Liver (tissue), 9 donors: Measurements from ENCODE around the gene CCDC192. TPM values are rescaled to one million over a fixed set of nuclear protein-coding genes. Genes with fewer than 3 reads are reported as not detected.

Experiments used
- DNase-seq: peaks from one replicate; pipeline ENCODE4 v3.0.0-alpha.2; 2017; ENCODE audit warnings: low spot score
- H3K27ac ChIP-seq, 2 donors: one replicate each; pipeline ENCODE4 v1.7.0; 2013; ENCODE audit warnings: inconsistent platforms in 2 of 2, low read length in 2 of 2, control low read depth in 1 of 2, low read depth in 1 of 2, mild to moderate bottlenecking in 1 of 2
- H3K27me3 ChIP-seq, 4 donors: one replicate each; pipeline versions ENCODE4 v1.6.1 to v1.7.0; 2013; ENCODE audit warnings: low read length in 3 of 4, inconsistent platforms in 1 of 4, mild to moderate bottlenecking in 1 of 4, moderate library complexity in 1 of 4; ENCODE audit not compliant: control insufficient read depth in 4 of 4, insufficient read depth in 4 of 4
- H3K36me3 ChIP-seq, 4 donors: one replicate each; pipeline versions ENCODE4 v1.6.1 to v1.7.0; 2013; ENCODE audit warnings: low read length in 3 of 4, mild to moderate bottlenecking in 3 of 4, low read depth in 1 of 4, moderate library complexity in 1 of 4; ENCODE audit not compliant: control insufficient read depth in 4 of 4, insufficient read depth in 3 of 4
- H3K4me1 ChIP-seq, 4 donors: one replicate each; pipeline versions ENCODE4 v1.6.1 to v1.7.0; 2013; ENCODE audit warnings: low read length in 3 of 4, mild to moderate bottlenecking in 3 of 4, moderate library complexity in 1 of 4; ENCODE audit not compliant: control insufficient read depth in 4 of 4, insufficient read depth in 4 of 4
- H3K4me3 ChIP-seq, 3 donors: one replicate each; pipeline versions ENCODE4 v1.6.1 to v1.7.0; 2013; ENCODE audit warnings: low read length in 3 of 3, control low read depth in 1 of 3, low read depth in 1 of 3, mild to moderate bottlenecking in 1 of 3
- H3K9ac ChIP-seq, 2 donors: one replicate each; pipeline ENCODE4 v1.7.0; 2013; ENCODE audit warnings: low read length in 2 of 2, mild to moderate bottlenecking in 2 of 2, moderate library complexity in 2 of 2, control low read depth in 1 of 2, low read depth in 1 of 2
- H3K9me3 ChIP-seq, 4 donors: one replicate each; pipeline versions ENCODE4 v1.6.1 to v1.7.0; 2013; ENCODE audit warnings: low read length in 3 of 4; ENCODE audit not compliant: control insufficient read depth in 4 of 4
- ATF3 ChIP-seq: IDR thresholded peaks from 2 replicates; pipeline ENCODE4 v1.6.1; 2016; ENCODE audit warnings: antibody characterized with exemption
- CTCF ChIP-seq: fragments of 150-350 bp; IDR thresholded peaks from 2 replicates; pipeline ENCODE4 v1.5.1; 2017; ENCODE audit warnings: improper control_type of control experiment, low read depth, low read length; ENCODE audit not compliant: missing input control
- EGR1 ChIP-seq, 2 donors: IDR thresholded peaks; 2 replicates each; pipeline ENCODE4 v1.6.1; 2016 to 2018; ENCODE audit warnings: antibody characterized with exemption in 2 of 2, low read depth in 2 of 2
- FOXA1 ChIP-seq: IDR thresholded peaks from 2 replicates; pipeline ENCODE4 v1.6.1; 2016; ENCODE audit warnings: antibody characterized with exemption
- FOXA2 ChIP-seq: IDR thresholded peaks from 2 replicates; pipeline ENCODE4 v1.6.1; 2016; ENCODE audit warnings: antibody characterized with exemption
- GABPA ChIP-seq, 2 donors: IDR thresholded peaks in 1 of 2; conservative IDR thresholded peaks in 1 of 2; 2 replicates each; pipeline ENCODE4 v1.6.1; 2016; ENCODE audit warnings: antibody characterized with exemption in 2 of 2, mild to moderate bottlenecking in 1 of 2, moderate library complexity in 1 of 2
- HNF4A ChIP-seq, 2 donors: conservative IDR thresholded peaks; 2 replicates each; pipeline ENCODE4 v1.6.1; 2016; ENCODE audit warnings: antibody characterized with exemption in 2 of 2, mild to moderate bottlenecking in 2 of 2
- HNF4G ChIP-seq: IDR thresholded peaks from 2 replicates; pipeline ENCODE4 v1.6.1; 2016; ENCODE audit warnings: antibody characterized with exemption
- JUND ChIP-seq, 2 donors: IDR thresholded peaks; 2 replicates each; pipeline ENCODE4 v1.6.1; 2016; ENCODE audit warnings: antibody characterized with exemption in 2 of 2
- MAX ChIP-seq: IDR thresholded peaks from 2 replicates; pipeline ENCODE4 v1.6.1; 2016; ENCODE audit warnings: antibody characterized with exemption
- NR2F2 ChIP-seq: IDR thresholded peaks from 2 replicates; pipeline ENCODE4 v1.6.1; 2016; ENCODE audit warnings: antibody characterized with exemption
- RAD21 ChIP-seq, 2 donors: IDR thresholded peaks; 2 replicates each; pipeline ENCODE4 v1.6.1; 2016; ENCODE audit warnings: antibody characterized with exemption in 2 of 2, mild to moderate bottlenecking in 2 of 2
- REST ChIP-seq: IDR thresholded peaks from 2 replicates; pipeline ENCODE4 v1.6.1; 2016; ENCODE audit warnings: antibody characterized with exemption, mild to moderate bottlenecking
- RXRA ChIP-seq, 2 donors: IDR thresholded peaks; 2 replicates each; pipeline ENCODE4 v1.6.1; 2017 to 2018; ENCODE audit warnings: antibody characterized with exemption in 2 of 2, mild to moderate bottlenecking in 1 of 2
- SP1 ChIP-seq: IDR thresholded peaks from 2 replicates; pipeline ENCODE4 v1.6.1; 2018; ENCODE audit warnings: antibody characterized with exemption, mild to moderate bottlenecking
- TAF1 ChIP-seq: conservative IDR thresholded peaks from 2 replicates; pipeline ENCODE4 v1.6.1; 2016; ENCODE audit warnings: antibody characterized with exemption, mild to moderate bottlenecking
- YY1 ChIP-seq: IDR thresholded peaks from 2 replicates; pipeline ENCODE4 v1.6.1; 2016; ENCODE audit warnings: antibody characterized with exemption, mild to moderate bottlenecking
- ZBTB33 ChIP-seq: IDR thresholded peaks from 2 replicates; pipeline ENCODE4 v1.6.1; 2016; ENCODE audit warnings: antibody characterized with exemption
- WGBS: extraction: QIAGEN DNeasy Blood & Tissue Kit; methylation state at CpG from one replicate; pipeline ENCODE4 v1.1.7; 2013; 5-methylcytosine and 5-hydroxymethylcytosine counted together
- polyA plus RNA-seq, 2 donors: library from polyadenylated mRNA; stranded (reverse) in 1 of 2; unstranded in 1 of 2; fragments of 200-250 nt in 1 of 2; fragments of >200 nt in 1 of 2; fragmentation: Nextera tagmentation in 1 of 2; extraction: Ambion mirVana in 1 of 2; gene quantifications; one replicate each; pipeline versions ENCODE4 v1.2.1 to v1.2.3, GENCODE V29; 2013 to 2015
- total RNA-seq, 2 donors: library from RNA; depleted of rRNA; stranded (reverse); fragments of >200 nt; gene quantifications; one replicate each; pipeline ENCODE4 v1.2.3, GENCODE V29; 2014
- donor health status: healthy.
- donor health status: healthy.
- donor health status: healthy.
- donor health status: healthy.
- donor health status: healthy.

Gene CCDC192
- total and polyA plus RNA-seq, 4 donors: not detected

GRCh38 chr5:127980843-127981242, 277.7 kb downstream of the CCDC192 start:
- TF ChIP-seq YY1 (no peak), ZBTB33 (no peak), RXRA (IDR thresholded peaks at IDR 0.05) (no peak), ATF3 (no peak), FOXA2 (no peak), NR2F2 (no peak), TAF1 (no peak), EGR1 (IDR thresholded peaks at IDR 0.05; ENCODE audit: low read depth in 2 of 2) (no peak), HNF4A (conservative IDR thresholded peaks at IDR 0.05) (no peak), GABPA (IDR thresholded peaks at IDR 0.05 in 1 of 2, conservative IDR thresholded peaks at IDR 0.05 in 1 of 2) (no peak), JUND (IDR thresholded peaks at IDR 0.05) (no peak), SP1 (no peak), FOXA1 (no peak), HNF4G (no peak), RAD21 (IDR thresholded peaks at IDR 0.05) (no peak), MAX (no peak), CTCF (no peak), REST (no peak)
- Histone ChIP-seq H3K9ac (no peak overlapping the region), H3K4me3 (no peak overlapping the region), H3K27me3 (no peaks in the 10 kb centered on the region), H3K4me1 (peaks cover 0 to 2% (median 0%) of the 10 kb centered on the region in 4 donors), H3K36me3 (no peaks in the 10 kb centered on the region), H3K9me3 (no peaks in the 10 kb centered on the region), H3K27ac (no peak overlapping the region)
- no peak for DNase-seq

- Histone ChIP-seq H3K9ac (no peak overlapping the region), H3K4me1 (peaks cover 0 to 4% (median 0%) of the 10 kb centered on the region in 4 donors), H3K9me3 (no peaks in the 10 kb centered on the region), H3K27ac (no peak overlapping the region), H3K4me3 (no peak overlapping the region), H3K36me3 (no peaks in the 10 kb centered on the region), H3K27me3 (no peaks in the 10 kb centered on the region)
- WGBS: 63% methylated on average over 4 of the region's 4 CpGs
- no peak for DNase-seq
- TF ChIP-seq TAF1 (no peak), NR2F2 (no peak), CTCF (no peak), EGR1 (IDR thresholded peaks at IDR 0.05; ENCODE audit: low read depth in 2 of 2) (no peak), MAX (no peak), ZBTB33 (no peak), FOXA2 (no peak), RXRA (IDR thresholded peaks at IDR 0.05) (no peak)
Observed at GRCh38 chr5:127981498-127981897, 278.3 kb downstream of the CCDC192 start.
